ENCODE data around the gene MICOS13. TPM values are rescaled to one million over a fixed set of nuclear protein-coding genes. Genes with fewer than 3 reads are reported as not detected.

MICOS13 gene
- total and polyA plus RNA-seq, 2 donors (not counting 3 experiments of a cell fraction or from before 2014, with no cell fraction given) = 55.3 to 86.1 TPM

GRCh38 chr19:5686326-5686646 lies 6.0 kb upstream of the MICOS13 start:
- intact Hi-C loops (cut with micrococcal nuclease) (no loop called here), dilution Hi-C loops (cut with MboI; ENCODE audit: extremely low pct_ligation_motif_present, low sequenced_read_pairs) (no loop called here)
- peak overlapping the region; percentile 77 for H2AFZ ChIP-seq (ENCODE audit: low read depth, low read length)
- peaks cover 12% of the 10 kb centered on the region for H3K79me2 ChIP-seq (ENCODE audit: control insufficient read depth, insufficient read depth, low read length)
- TF ChIP-seq CTCF (IDR thresholded peaks at IDR 0.05; ENCODE audit: extremely low read depth in 1 of 2, insufficient read depth in 1 of 2, low read depth in 1 of 2, low read length in 2 of 2) (no peak), FOS (IDR thresholded peaks at IDR 0.05; ENCODE audit: borderline replicate concordance, insufficient read depth, low read length) (no peak), JUN (IDR thresholded peaks at IDR 0.05; ENCODE audit: borderline replicate concordance, insufficient read depth, insufficient read length, low read depth) (no peak), MAX (IDR thresholded peaks at IDR 0.05; ENCODE audit: insufficient read depth, insufficient read length) (no peak), GATA2 (IDR thresholded peaks at IDR 0.05; ENCODE audit: insufficient read depth, insufficient read length, low read depth, low read length) (no peak), POLR2AphosphoS5 (IDR thresholded peaks at IDR 0.05; ENCODE audit: insufficient read depth, low read depth, low read length) (no peak), MYC (IDR thresholded peaks at IDR 0.05; ENCODE audit: low read depth, low read length) (no peak), POLR2A (IDR thresholded peaks at IDR 0.05; ENCODE audit: low read depth, low read length) (no peak), EZH2 (IDR thresholded peaks at IDR 0.05; ENCODE audit: borderline replicate concordance, low read depth, low read length, severe bottlenecking) (no peak)
- no peaks in the 10 kb centered on the region for H3K9me3 ChIP-seq (replicated peaks; ENCODE audit: control insufficient read depth, insufficient read depth, low read length)
- no TSS peak for BruUV-seq (replicated peaks)
- no peaks in the 10 kb centered on the region for H3K36me3 ChIP-seq (ENCODE audit: control insufficient read depth in 2 of 2, extremely low read depth in 1 of 2, insufficient read depth in 2 of 2, low read length in 2 of 2)
- peak overlapping the region; percentile 43 for H3K4me2 ChIP-seq (ENCODE audit: insufficient read depth, low read length)
- H3K27ac ChIP-seq (ENCODE audit: insufficient read depth, low read depth, low read length) = no peak overlapping the region
- no peaks in the 10 kb centered on the region for H3K9me1 ChIP-seq (replicated peaks; ENCODE audit: control insufficient read depth, extremely low read depth, insufficient read depth, low read length)
- peak overlapping the region in 1 of 3 experiments; percentile 49 for H3K4me3 ChIP-seq (replicated peaks in 1 of 3; ENCODE audit: insufficient read depth in 1 of 3, low read depth in 1 of 3, low read length in 3 of 3)
- CTCF ChIA-PET = interaction anchor here (1.1 to 1.6 kb wide), 3 partner anchors 10 to 52 kb away, joined by 3 to 11 read pairs (median 4); partner anchors contain the start of genes CATSPERD and LONP1
- FAIRE-seq (no peak), DNase-seq (ENCODE audit: low read depth, low spot score) (no peak)
- no peaks in the 10 kb centered on the region for H3K4me1 ChIP-seq (ENCODE audit: control insufficient read depth, extremely low read depth, insufficient read depth, low read length)
- no peak overlapping the region for H3K9ac ChIP-seq (replicated peaks; ENCODE audit: extremely low read depth, insufficient read depth, low read length)
- no peaks in the 10 kb centered on the region for H4K20me1 ChIP-seq (replicated peaks; ENCODE audit: control insufficient read depth, extremely low read depth, insufficient read depth, low read length)
- no peaks in the 10 kb centered on the region for H3K27me3 ChIP-seq (ENCODE audit: control insufficient read depth in 2 of 2, insufficient read depth in 2 of 2, low read length in 2 of 2)
- POLR2A ChIA-PET = no interaction called here
